Spinal cord (tissue), 10 donors: ENCODE measurements around the gene MRPL14. TPM values are rescaled to one million over a fixed set of nuclear protein-coding genes. Genes with fewer than 3 reads are reported as not detected.
"Not testable (repeated sequence)": the region's sequence is repeated elsewhere in the genome, so short reads cannot be mapped to it uniquely, and the experiment has no call there.

Experiments
- DNase-seq, 6 donors: peaks; one replicate each; pipeline versions ENCODE4 v3.0.0 to v3.0.0-alpha.2; 2013 to 2015; ENCODE audit warnings: low spot score in 6 of 6, low read depth in 4 of 6
- H3K27ac ChIP-seq: one replicate; pipeline ENCODE4 v1.5.1; 2013; ENCODE audit warnings: low read depth, low read length, control low read depth
- H3K27me3 ChIP-seq: one replicate; pipeline ENCODE4 v1.6.1; 2013; ENCODE audit warnings: low read length; ENCODE audit not compliant: control insufficient read depth, insufficient read depth
- H3K36me3 ChIP-seq: one replicate; pipeline ENCODE4 v1.6.1; 2013; ENCODE audit warnings: low read length; ENCODE audit not compliant: control insufficient read depth, insufficient read depth
- H3K4me1 ChIP-seq: one replicate; pipeline ENCODE4 v1.6.1; 2013; ENCODE audit warnings: low read length; ENCODE audit not compliant: control insufficient read depth, insufficient read depth
- H3K4me3 ChIP-seq: one replicate; pipeline ENCODE4 v1.5.1; 2013; ENCODE audit warnings: low read depth, low read length, control low read depth
- H3K9me3 ChIP-seq: one replicate; pipeline ENCODE4 v1.6.1; 2013; ENCODE audit warnings: low read length; ENCODE audit not compliant: control insufficient read depth, insufficient read depth
- WGBS: methylation state at CpG from one replicate; pipeline ENCODE4 v1.1.5; 2013; ENCODE audit warnings: missing lambda C conversion rate; ENCODE audit not compliant: insufficient coverage; 5-methylcytosine and 5-hydroxymethylcytosine counted together
- polyA plus RNA-seq, 2 donors: library from polyadenylated mRNA; unstranded; fragments of 120-200 nt; gene quantifications; one replicate each; pipeline ENCODE4 v1.2.1, GENCODE V29; 2013; ENCODE audit not compliant: insufficient read length in 2 of 2
- total RNA-seq, 2 donors: library from RNA; depleted of rRNA in 1 of 2; stranded (reverse); fragments of 120-200 nt in 1 of 2; fragments of >200 nt in 1 of 2; gene quantifications; one replicate each; pipeline versions ENCODE4 v1.2.3 to v1.2.4, GENCODE V29; 2013 to 2014
- donor health status: healthy.

MRPL14 gene
- total and polyA plus RNA-seq, 4 donors: 32.1 to 53.1 (median 36.4) TPM

DNA sequence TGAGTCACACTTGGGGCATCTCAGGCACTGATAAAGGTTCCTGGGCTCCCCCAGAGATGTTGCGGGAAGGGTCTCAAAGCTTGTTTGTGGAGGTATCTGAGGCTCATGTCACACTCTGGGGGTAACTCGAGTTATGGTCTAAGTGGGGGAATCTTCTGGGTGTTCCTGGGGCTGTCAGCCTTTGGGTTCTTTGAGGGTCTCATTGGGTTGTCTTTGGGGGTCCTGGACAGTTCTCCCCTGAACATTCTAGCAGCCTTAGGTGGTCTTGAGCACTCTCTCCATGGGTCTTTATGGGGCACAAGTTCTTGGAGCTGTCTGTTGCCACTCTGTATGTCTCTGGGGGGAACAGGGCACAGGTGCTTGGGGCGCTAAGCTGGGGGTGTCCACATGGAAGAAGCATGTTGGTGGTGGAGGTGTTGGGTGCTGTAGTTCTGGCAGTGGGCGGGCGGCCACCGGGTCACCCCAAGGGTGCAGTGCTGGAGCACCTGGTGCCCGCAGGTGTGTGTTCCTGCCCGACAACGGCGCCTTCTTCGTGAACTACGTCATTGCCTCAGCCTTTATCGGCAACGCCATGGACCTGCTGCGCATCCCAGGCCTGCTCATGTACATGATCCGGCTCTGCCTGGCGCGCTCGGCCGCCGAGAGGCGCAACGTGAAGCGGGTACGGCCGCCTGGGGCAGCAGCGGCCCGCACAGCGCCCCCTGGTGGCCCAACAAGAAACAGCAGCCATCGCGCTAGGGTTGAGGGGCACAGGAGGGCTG is 24.3 kb upstream of the MRPL14 start:
- WGBS: 26% methylated on average over 31 of the region's 31 CpGs
- Histone ChIP-seq H3K27ac (no peak overlapping the region), H3K27me3 (no peaks in the 10 kb centered on the region), H3K36me3 (peaks cover 81% of the 10 kb centered on the region), H3K9me3 (no peaks in the 10 kb centered on the region), H3K4me3 (no peak overlapping the region), H3K4me1 (peaks cover 3% of the 10 kb centered on the region)
- peak in 3 of 6 donors; percentile 25 to 67 (median 43) for DNase-seq

DNA sequence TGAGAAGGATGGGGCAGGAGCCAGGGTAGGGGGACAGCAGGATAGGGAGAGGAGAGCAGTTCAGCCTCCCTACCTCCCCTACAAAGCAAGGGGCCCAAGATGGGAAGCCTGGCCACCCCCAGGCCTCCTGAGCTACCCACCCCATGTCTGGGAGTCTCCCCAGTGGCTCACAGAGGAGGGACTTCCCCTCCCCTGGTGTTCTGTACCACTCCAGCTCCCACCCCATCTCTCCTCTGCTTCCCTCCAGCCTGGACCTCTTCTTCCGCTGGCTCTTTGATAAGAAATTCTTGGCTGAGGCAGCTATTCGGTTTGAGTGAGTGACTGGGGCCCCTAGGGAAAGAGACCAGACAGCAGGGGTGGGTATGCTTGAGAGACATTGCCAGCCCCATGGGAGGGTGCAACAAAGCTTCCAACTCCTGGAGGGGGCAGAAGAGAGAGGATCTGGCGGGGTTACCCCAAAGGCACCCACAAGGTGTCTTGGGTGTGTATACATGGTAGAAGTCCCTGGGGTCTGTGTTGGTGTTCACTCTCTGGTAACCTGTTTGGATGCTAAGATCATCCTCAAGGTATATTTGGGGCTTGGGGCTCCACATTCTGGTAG is 23.2 kb upstream of the MRPL14 start:
- Histone ChIP-seq H3K4me1 (peaks cover 3% of the 10 kb centered on the region), H3K4me3 (no peak overlapping the region), H3K27me3 (no peaks in the 10 kb centered on the region), H3K36me3 (peaks cover 85% of the 10 kb centered on the region), H3K9me3 (no peaks in the 10 kb centered on the region), H3K27ac (no peak overlapping the region)
- WGBS: 63% methylated on average over 2 of the region's 3 CpGs
- no peak for DNase-seq

DNA sequence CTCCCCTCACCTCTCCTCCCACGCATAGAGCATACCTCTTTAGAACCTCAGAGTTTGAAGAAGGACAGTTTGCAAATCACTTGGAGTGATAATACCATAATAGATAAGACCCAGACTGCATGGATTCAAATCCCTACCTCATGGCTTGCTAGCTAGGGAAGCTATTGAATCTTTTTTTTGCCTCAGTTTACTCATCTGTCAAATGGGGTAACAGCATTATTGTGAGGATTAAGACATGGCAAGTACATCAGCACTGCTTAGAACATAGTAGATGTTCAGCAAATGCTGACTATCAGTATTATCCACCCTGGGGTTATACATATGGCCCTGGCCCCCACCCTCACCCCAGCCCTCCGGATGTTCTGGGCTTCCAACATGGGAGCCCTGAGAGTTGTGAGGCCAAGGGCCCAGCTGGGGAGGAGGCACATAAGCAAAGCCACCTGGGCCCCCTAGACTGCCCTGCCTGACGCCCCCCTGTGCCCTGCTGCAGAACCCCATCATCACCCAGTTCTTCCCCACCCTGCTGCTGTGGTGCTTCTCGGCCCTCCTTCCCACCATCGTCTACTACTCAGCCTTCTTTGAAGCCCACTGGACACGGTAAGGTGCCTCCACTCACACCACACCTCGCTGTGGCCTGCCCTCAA is 22.2 kb upstream of the MRPL14 start:
- H3K9me3 ChIP-seq: no peaks in the 10 kb centered on the region
- no peaks in the 10 kb centered on the region for H3K27me3 ChIP-seq
- WGBS: 89% methylated on average over 4 of the region's 7 CpGs
- no peak for DNase-seq
- H3K36me3 ChIP-seq: peaks cover 84% of the 10 kb centered on the region
- H3K4me3 ChIP-seq: no peak overlapping the region
- H3K27ac ChIP-seq: no peak overlapping the region
- peaks cover 3% of the 10 kb centered on the region for H3K4me1 ChIP-seq

DNA sequence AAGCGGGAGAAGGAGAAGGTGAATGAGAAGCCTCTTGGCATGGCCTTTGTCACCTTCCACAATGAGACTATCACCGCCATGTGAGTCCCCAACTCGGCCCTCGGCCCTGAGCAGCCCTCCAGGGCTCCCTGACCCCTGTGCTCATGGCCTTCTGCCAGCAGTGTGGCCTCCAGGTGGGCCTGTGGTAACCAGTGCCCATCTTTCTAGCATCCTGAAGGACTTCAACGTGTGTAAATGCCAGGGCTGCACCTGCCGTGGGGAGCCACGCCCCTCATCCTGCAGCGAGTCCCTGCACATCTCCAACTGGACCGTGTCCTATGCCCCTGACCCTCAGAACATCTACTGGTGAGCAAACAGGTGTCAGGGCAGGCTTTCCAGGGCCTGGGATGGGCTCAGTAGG is 21.1 kb upstream of the MRPL14 start:
- Histone ChIP-seq H3K27ac (no peak overlapping the region), H3K36me3 (peaks cover 72% of the 10 kb centered on the region), H3K4me1 (peaks cover 3% of the 10 kb centered on the region), H3K27me3 (no peaks in the 10 kb centered on the region), H3K9me3 (no peaks in the 10 kb centered on the region), H3K4me3 (no peak overlapping the region)
- no peak for DNase-seq
- WGBS: 91% methylated on average over 9 of the region's 9 CpGs

DNA sequence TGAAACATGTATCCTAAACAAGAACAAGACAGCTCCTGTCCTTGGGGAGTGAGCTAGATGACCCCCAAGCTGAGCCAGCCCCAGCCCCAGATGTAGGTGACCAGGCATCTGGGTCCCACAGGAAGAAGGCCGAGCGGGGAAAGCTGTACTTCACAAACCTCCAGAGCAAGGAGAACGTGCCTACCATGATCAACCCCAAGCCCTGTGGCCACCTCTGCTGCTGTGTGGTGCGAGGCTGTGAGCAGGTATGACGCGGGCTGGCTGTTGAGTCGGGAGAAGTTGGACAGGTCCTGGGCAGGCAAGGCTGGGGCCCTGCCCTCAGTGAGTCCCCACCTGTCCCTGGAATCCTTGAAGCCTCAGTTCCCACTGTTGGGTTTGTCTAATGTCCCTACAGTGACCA is 20.0 kb upstream of the MRPL14 start:
- 92% methylated on average over 7 of the region's 7 CpGs for WGBS
- Histone ChIP-seq H3K9me3 (no peaks in the 10 kb centered on the region), H3K36me3 (peaks cover 70% of the 10 kb centered on the region), H3K4me1 (peaks cover 3% of the 10 kb centered on the region), H3K27ac (no peak overlapping the region), H3K27me3 (no peaks in the 10 kb centered on the region), H3K4me3 (no peak overlapping the region)
- no peak for DNase-seq

DNA sequence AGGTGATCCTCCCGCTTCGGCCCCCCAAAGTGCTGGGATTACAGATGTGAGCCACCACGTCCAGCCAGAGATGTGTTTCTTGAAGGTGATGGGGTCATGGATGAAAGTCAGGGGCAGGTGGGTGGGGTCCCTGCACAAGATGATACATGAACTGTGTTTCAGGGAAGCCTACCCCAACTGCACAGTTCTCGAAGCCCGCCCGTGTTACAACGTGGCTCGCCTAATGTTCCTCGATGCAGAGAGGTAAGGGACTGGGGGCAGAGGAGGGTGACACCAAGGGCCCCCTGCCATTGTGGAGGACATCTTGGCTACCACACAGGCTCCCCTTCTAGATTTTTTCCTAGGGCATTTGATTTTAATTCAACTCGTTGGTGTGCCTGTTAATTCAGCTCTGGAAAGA is 19.4 kb upstream of the MRPL14 start:
- Histone ChIP-seq H3K4me3 (no peak overlapping the region), H3K4me1 (peaks cover 2% of the 10 kb centered on the region), H3K9me3 (no peaks in the 10 kb centered on the region), H3K27me3 (no peaks in the 10 kb centered on the region), H3K36me3 (peaks cover 69% of the 10 kb centered on the region), H3K27ac (no peak overlapping the region)
- WGBS: 93% methylated on average over 3 of the region's 10 CpGs
- DNase-seq: no peak

DNA sequence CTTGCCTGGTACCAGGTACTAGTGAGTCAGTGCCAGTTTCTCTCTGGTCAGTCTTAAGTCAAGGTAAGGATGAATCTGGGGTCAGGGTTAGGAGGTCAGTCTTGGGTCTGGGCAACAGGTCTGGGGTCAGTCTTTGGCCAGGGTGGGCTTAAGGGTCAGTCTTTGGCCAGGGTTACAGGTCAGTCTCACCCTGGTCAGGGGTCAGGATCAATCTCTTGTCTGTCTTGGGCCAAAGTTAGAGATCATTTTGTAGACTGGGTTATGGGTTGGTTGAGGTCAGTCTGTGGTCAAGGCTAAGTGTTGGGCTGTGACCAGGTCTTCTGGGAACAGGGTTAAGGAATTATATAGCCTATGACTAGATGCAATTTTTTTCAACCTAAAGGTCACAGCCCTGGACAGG is 18.6 kb upstream of the MRPL14 start:
- H3K4me3 ChIP-seq: no peak overlapping the region
- no peak for DNase-seq
- H3K9me3 ChIP-seq: no peaks in the 10 kb centered on the region
- no peaks in the 10 kb centered on the region for H3K27me3 ChIP-seq
- H3K36me3 ChIP-seq: peaks cover 75% of the 10 kb centered on the region
- no peaks in the 10 kb centered on the region for H3K4me1 ChIP-seq
- H3K27ac ChIP-seq: no peak overlapping the region

DNA sequence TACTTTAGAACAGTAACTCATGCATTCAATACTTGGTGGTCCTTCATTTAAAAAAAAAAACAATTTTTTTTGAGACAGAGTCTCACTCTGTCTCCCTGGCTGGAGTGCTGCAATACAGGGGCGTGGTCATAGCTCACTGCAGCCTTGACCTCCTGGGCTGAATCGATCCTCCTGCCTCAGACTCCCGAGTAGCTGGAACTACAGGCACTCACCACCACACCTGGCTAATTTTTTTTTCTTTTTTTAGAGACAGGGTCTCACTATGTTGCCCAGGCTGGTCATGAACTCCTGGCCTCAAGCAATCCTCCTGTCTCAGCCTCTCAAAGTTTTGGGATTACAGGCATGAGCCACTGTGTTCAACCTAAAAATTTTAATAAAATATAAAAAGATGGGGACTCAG is 17.3 kb upstream of the MRPL14 start:
- H3K27me3 ChIP-seq, H3K9me3 ChIP-seq, DNase-seq, H3K27ac ChIP-seq, H3K4me3 ChIP-seq, H3K4me1 ChIP-seq: not testable (repeated sequence)
- WGBS: 96% methylated on average over 3 of the region's 3 CpGs
- peaks cover 77% of the 10 kb centered on the region for H3K36me3 ChIP-seq

DNA sequence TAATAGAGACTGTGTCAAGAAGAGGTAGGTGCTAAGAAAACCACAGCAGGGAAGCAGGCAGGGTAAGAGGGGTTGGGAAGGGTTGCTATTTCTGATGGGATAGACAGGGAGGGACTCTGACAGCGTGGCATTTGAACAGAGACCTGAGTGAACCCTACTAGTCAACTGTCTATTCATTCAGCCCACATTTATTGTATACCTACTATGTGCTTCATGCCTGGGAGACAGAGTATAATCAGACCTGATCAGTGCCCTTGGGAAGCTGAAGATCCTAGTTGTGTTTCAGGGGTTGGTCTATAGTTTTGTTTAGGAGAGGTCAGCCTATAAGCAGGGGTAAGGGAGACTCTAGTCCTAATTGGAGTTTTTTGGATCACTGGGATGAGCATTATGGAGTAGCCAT is 16.5 kb upstream of the MRPL14 start:
- Histone ChIP-seq H3K4me3 (no peak overlapping the region), H3K27me3 (no peaks in the 10 kb centered on the region), H3K9me3 (no peaks in the 10 kb centered on the region), H3K27ac (no peak overlapping the region), H3K36me3 (peaks cover 77% of the 10 kb centered on the region), H3K4me1 (no peaks in the 10 kb centered on the region)
- no CpG with 5 or more reads among the region's 1 CpG for WGBS
- DNase-seq: no peak

DNA sequence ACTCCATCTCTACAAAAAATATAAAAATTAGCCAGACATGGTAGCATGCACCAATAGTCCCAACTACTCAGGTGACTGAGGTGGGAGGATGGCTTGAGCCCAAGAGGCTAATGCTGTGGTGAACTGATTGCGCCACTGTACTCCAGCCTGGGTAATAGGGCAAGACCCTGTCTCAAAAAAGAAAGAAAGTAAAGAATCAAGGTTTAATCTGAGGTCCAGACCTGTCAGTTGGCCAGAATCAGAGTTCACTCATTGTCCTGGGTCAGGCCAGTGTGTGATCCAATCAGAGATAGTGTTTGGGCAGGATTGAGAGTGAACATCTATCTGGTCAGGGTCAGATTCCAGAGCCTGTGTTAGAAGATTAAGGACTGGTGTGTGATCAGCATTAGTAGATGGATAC is 15.6 kb upstream of the MRPL14 start:
- H3K36me3 ChIP-seq: peaks cover 75% of the 10 kb centered on the region
- DNase-seq: no peak
- no peak overlapping the region for H3K4me3 ChIP-seq
- WGBS: 100% methylated on average over 1 of the region's 1 CpG
- no peak overlapping the region for H3K27ac ChIP-seq
- no peaks in the 10 kb centered on the region for H3K27me3 ChIP-seq
- H3K9me3 ChIP-seq: no peaks in the 10 kb centered on the region
- H3K4me1 ChIP-seq: no peaks in the 10 kb centered on the region
